Liver (tissue), 9 donors: ENCODE results near the gene NFIL3. TPM values are rescaled to one million over a fixed set of nuclear protein-coding genes. Genes with fewer than 3 reads are reported as not detected.

Experiments
- DNase-seq: peaks from one replicate; pipeline ENCODE4 v3.0.0-alpha.2; 2017; ENCODE audit warnings: low spot score
- H3K27ac ChIP-seq, 2 donors: one replicate each; pipeline ENCODE4 v1.7.0; 2013; ENCODE audit warnings: inconsistent platforms in 2 of 2, low read length in 2 of 2, control low read depth in 1 of 2, low read depth in 1 of 2, mild to moderate bottlenecking in 1 of 2
- H3K27me3 ChIP-seq, 4 donors: one replicate each; pipeline versions ENCODE4 v1.6.1 to v1.7.0; 2013; ENCODE audit warnings: low read length in 3 of 4, inconsistent platforms in 1 of 4, mild to moderate bottlenecking in 1 of 4, moderate library complexity in 1 of 4; ENCODE audit not compliant: control insufficient read depth in 4 of 4, insufficient read depth in 4 of 4
- H3K36me3 ChIP-seq, 4 donors: one replicate each; pipeline versions ENCODE4 v1.6.1 to v1.7.0; 2013; ENCODE audit warnings: low read length in 3 of 4, mild to moderate bottlenecking in 3 of 4, low read depth in 1 of 4, moderate library complexity in 1 of 4; ENCODE audit not compliant: control insufficient read depth in 4 of 4, insufficient read depth in 3 of 4
- H3K4me1 ChIP-seq, 4 donors: one replicate each; pipeline versions ENCODE4 v1.6.1 to v1.7.0; 2013; ENCODE audit warnings: low read length in 3 of 4, mild to moderate bottlenecking in 3 of 4, moderate library complexity in 1 of 4; ENCODE audit not compliant: control insufficient read depth in 4 of 4, insufficient read depth in 4 of 4
- H3K4me3 ChIP-seq, 3 donors: one replicate each; pipeline versions ENCODE4 v1.6.1 to v1.7.0; 2013; ENCODE audit warnings: low read length in 3 of 3, control low read depth in 1 of 3, low read depth in 1 of 3, mild to moderate bottlenecking in 1 of 3
- H3K9ac ChIP-seq, 2 donors: one replicate each; pipeline ENCODE4 v1.7.0; 2013; ENCODE audit warnings: low read length in 2 of 2, mild to moderate bottlenecking in 2 of 2, moderate library complexity in 2 of 2, control low read depth in 1 of 2, low read depth in 1 of 2
- H3K9me3 ChIP-seq, 4 donors: one replicate each; pipeline versions ENCODE4 v1.6.1 to v1.7.0; 2013; ENCODE audit warnings: low read length in 3 of 4; ENCODE audit not compliant: control insufficient read depth in 4 of 4
- ATF3 ChIP-seq: IDR thresholded peaks from 2 replicates; pipeline ENCODE4 v1.6.1; 2016; ENCODE audit warnings: antibody characterized with exemption
- EGR1 ChIP-seq, 2 donors: IDR thresholded peaks; 2 replicates each; pipeline ENCODE4 v1.6.1; 2016 to 2018; ENCODE audit warnings: antibody characterized with exemption in 2 of 2, low read depth in 2 of 2
- FOXA1 ChIP-seq: IDR thresholded peaks from 2 replicates; pipeline ENCODE4 v1.6.1; 2016; ENCODE audit warnings: antibody characterized with exemption
- FOXA2 ChIP-seq: IDR thresholded peaks from 2 replicates; pipeline ENCODE4 v1.6.1; 2016; ENCODE audit warnings: antibody characterized with exemption
- GABPA ChIP-seq, 2 donors: IDR thresholded peaks in 1 of 2; conservative IDR thresholded peaks in 1 of 2; 2 replicates each; pipeline ENCODE4 v1.6.1; 2016; ENCODE audit warnings: antibody characterized with exemption in 2 of 2, mild to moderate bottlenecking in 1 of 2, moderate library complexity in 1 of 2
- HNF4G ChIP-seq: IDR thresholded peaks from 2 replicates; pipeline ENCODE4 v1.6.1; 2016; ENCODE audit warnings: antibody characterized with exemption
- NR2F2 ChIP-seq: IDR thresholded peaks from 2 replicates; pipeline ENCODE4 v1.6.1; 2016; ENCODE audit warnings: antibody characterized with exemption
- RAD21 ChIP-seq, 2 donors: IDR thresholded peaks; 2 replicates each; pipeline ENCODE4 v1.6.1; 2016; ENCODE audit warnings: antibody characterized with exemption in 2 of 2, mild to moderate bottlenecking in 2 of 2
- SP1 ChIP-seq: IDR thresholded peaks from 2 replicates; pipeline ENCODE4 v1.6.1; 2018; ENCODE audit warnings: antibody characterized with exemption, mild to moderate bottlenecking
- YY1 ChIP-seq: IDR thresholded peaks from 2 replicates; pipeline ENCODE4 v1.6.1; 2016; ENCODE audit warnings: antibody characterized with exemption, mild to moderate bottlenecking
- WGBS: extraction: QIAGEN DNeasy Blood & Tissue Kit; methylation state at CpG from one replicate; pipeline ENCODE4 v1.1.7; 2013; 5-methylcytosine and 5-hydroxymethylcytosine counted together
- polyA plus RNA-seq, 2 donors: library from polyadenylated mRNA; stranded (reverse) in 1 of 2; unstranded in 1 of 2; fragments of 200-250 nt in 1 of 2; fragments of >200 nt in 1 of 2; fragmentation: Nextera tagmentation in 1 of 2; extraction: Ambion mirVana in 1 of 2; gene quantifications; one replicate each; pipeline versions ENCODE4 v1.2.1 to v1.2.3, GENCODE V29; 2013 to 2015
- total RNA-seq, 2 donors: library from RNA; depleted of rRNA; stranded (reverse); fragments of >200 nt; gene quantifications; one replicate each; pipeline ENCODE4 v1.2.3, GENCODE V29; 2014
- TF ChIP-seq, protein P1 (sequence below): IDR thresholded peaks from 2 replicates; pipeline ENCODE4 v1.6.1; 2016; ENCODE audit warnings: antibody characterized with exemption
- TF ChIP-seq, protein P2 (sequence below): fragments of 150-350 bp; IDR thresholded peaks from 2 replicates; pipeline ENCODE4 v1.5.1; 2017; ENCODE audit warnings: improper control_type of control experiment, low read depth, low read length; ENCODE audit not compliant: missing input control
- donor health status: healthy.
- donor health status: healthy.
- donor health status: healthy.
- donor health status: healthy.
- donor health status: healthy.

The NFIL3 gene
- total and polyA plus RNA-seq, 4 donors, result 6.6 to 20.2 (median 8.5) TPM

DNA sequence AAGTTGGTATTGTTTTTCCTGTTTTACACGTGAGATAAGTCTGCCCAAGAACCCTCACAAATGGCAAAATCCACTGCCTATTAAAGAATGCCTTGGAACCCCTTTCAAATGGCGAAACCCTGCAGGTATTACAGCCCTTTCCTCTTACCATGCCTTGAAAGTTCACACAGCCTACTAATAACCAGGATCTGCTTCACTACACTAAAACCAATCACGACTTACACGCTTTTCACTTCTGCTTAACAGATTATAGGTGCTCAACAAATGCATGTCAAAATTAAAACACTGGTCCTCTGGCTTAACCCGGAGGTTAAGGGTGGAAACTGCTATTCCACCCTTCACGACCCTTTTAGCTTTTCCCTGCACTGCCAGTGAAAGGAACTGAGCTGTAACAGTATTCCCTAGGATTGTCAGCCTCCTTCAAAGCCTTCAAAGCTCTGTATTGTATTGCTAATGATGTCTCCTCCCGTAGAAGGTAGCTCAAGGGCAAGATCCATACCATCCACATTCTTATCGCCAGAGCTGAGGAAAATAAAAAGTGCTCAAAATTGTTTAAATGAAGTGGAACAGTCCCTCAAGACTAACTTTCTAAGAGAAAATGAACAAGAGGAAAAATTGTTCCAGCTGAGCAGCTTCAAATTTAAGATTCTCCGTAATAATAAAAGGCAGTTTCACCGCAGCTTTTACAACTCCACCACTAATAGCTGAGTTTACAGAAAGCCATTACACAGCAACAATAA lies 62.9 kb downstream of the NFIL3 start:
- Histone ChIP-seq H3K4me3 (peak overlapping the region; percentile 80 to 90 (median 86)), H3K9me3 (no peaks in the 10 kb centered on the region), H3K4me1 (peaks cover 0 to 26% (median 15%) of the 10 kb centered on the region in 4 donors), H3K9ac (peak overlapping the region; percentile 55 to 86), H3K36me3 (peaks cover 0 to 3% (median 0%) of the 10 kb centered on the region in 4 donors), H3K27me3 (no peaks in the 10 kb centered on the region), H3K27ac (peak overlapping the region; percentile 91 to 94)
- TF ChIP-seq EGR1 (IDR thresholded peaks at IDR 0.05; ENCODE audit: low read depth in 2 of 2), result no peak
- WGBS, result 27% methylated on average over 10 of the region's 10 CpGs
- DNase-seq, result no peak

DNA sequence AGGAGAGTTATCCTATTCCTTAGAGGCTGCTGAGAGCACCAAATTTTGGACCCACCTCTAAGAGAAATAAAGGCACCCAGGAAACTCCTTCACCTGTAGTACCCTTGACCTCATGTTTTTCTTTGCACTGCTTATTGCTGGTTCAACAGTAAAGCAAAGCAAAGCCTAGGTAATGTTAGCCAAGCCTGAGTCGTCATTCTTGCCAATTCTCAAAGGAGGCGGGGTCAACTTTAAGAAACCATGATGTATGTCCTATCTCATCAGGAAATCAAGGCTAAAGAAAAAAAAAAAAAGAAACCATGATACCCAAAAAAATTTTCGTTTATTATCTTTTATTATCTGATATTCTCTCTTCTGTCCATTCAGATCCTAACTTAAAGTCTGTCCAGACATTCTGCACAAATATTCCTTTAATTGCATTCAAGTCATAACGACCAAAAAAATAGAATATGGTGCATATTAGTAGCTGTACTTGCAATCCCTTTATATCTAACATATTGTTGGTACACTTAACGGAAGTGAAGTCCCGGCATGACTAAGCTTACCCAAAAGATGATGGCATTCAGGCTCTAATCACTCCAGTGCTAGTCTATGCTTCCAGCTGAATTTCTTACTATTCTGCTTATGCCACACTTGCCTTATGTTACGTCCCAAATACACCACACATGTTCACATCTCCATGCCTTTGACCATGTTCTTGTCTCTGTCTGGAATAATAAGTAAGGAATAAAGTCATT lies 63.7 kb downstream of the NFIL3 start:
- TF ChIP-seq FOXA1 (no peak), HNF4G (no peak), EGR1 (IDR thresholded peaks at IDR 0.05; ENCODE audit: low read depth in 2 of 2) (no peak), FOXA2 (no peak)
- DNase-seq, result no peak
- Histone ChIP-seq H3K27ac (no peak overlapping the region), H3K9ac (peak overlapping the region in 1 of 2 donors; percentile 55), H3K9me3 (no peaks in the 10 kb centered on the region), H3K36me3 (peaks cover 0 to 8% (median 0%) of the 10 kb centered on the region in 4 donors), H3K27me3 (no peaks in the 10 kb centered on the region), H3K4me3 (peak overlapping the region; percentile 80 to 90 (median 86)), H3K4me1 (peaks cover 0 to 26% (median 15%) of the 10 kb centered on the region in 4 donors)
- WGBS, result 74% methylated on average over 7 of the region's 7 CpGs

- H3K27me3 ChIP-seq, result no peaks in the 10 kb centered on the region
- DNase-seq, result no peak
- no peak overlapping the region for H3K4me3 ChIP-seq
- H3K9me3 ChIP-seq, result no peaks in the 10 kb centered on the region
- 84% methylated on average over 2 of the region's 2 CpGs for WGBS
- TF ChIP-seq, protein P1, sequence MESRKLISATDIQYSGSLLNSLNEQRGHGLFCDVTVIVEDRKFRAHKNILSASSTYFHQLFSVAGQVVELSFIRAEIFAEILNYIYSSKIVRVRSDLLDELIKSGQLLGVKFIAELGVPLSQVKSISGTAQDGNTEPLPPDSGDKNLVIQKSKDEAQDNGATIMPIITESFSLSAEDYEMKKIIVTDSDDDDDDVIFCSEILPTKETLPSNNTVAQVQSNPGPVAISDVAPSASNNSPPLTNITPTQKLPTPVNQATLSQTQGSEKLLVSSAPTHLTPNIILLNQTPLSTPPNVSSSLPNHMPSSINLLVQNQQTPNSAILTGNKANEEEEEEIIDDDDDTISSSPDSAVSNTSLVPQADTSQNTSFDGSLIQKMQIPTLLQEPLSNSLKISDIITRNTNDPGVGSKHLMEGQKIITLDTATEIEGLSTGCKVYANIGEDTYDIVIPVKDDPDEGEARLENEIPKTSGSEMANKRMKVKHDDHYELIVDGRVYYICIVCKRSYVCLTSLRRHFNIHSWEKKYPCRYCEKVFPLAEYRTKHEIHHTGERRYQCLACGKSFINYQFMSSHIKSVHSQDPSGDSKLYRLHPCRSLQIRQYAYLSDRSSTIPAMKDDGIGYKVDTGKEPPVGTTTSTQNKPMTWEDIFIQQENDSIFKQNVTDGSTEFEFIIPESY, result no peak
- TF ChIP-seq NR2F2, result no peak
- no peak for TF ChIP-seq ATF3
- TF ChIP-seq, protein P2, sequence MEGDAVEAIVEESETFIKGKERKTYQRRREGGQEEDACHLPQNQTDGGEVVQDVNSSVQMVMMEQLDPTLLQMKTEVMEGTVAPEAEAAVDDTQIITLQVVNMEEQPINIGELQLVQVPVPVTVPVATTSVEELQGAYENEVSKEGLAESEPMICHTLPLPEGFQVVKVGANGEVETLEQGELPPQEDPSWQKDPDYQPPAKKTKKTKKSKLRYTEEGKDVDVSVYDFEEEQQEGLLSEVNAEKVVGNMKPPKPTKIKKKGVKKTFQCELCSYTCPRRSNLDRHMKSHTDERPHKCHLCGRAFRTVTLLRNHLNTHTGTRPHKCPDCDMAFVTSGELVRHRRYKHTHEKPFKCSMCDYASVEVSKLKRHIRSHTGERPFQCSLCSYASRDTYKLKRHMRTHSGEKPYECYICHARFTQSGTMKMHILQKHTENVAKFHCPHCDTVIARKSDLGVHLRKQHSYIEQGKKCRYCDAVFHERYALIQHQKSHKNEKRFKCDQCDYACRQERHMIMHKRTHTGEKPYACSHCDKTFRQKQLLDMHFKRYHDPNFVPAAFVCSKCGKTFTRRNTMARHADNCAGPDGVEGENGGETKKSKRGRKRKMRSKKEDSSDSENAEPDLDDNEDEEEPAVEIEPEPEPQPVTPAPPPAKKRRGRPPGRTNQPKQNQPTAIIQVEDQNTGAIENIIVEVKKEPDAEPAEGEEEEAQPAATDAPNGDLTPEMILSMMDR, result no peak
- TF ChIP-seq YY1, result no peak
- TF ChIP-seq HNF4G, result no peak
- TF ChIP-seq GABPA (IDR thresholded peaks at IDR 0.05 in 1 of 2, conservative IDR thresholded peaks at IDR 0.05 in 1 of 2), result no peak
- no peak for TF ChIP-seq RAD21 (IDR thresholded peaks at IDR 0.05)
- no peak for TF ChIP-seq SP1
- TF ChIP-seq FOXA1, result no peak
- TF ChIP-seq FOXA2, result no peak
- TF ChIP-seq EGR1 (IDR thresholded peaks at IDR 0.05; ENCODE audit: low read depth in 2 of 2), result no peak
- no peak overlapping the region for H3K27ac ChIP-seq
- H3K36me3 ChIP-seq, result peaks cover 0 to 8% (median 3%) of the 10 kb centered on the region in 4 donors
- no peak overlapping the region for H3K9ac ChIP-seq
- peaks cover 0 to 26% (median 15%) of the 10 kb centered on the region in 4 donors for H3K4me1 ChIP-seq
Observed at GRCh38 chr9:91359083-91359482, 64.5 kb downstream of the NFIL3 start.

Other genes with a start within 250 kb of the NFIL3 start
- 10 to 100 TPM; 20.2 to 30.0 TPM for gene AUH, start 61.9 kb downstream of the NFIL3 start, total RNA-seq
- gene AUH, start 61.9 kb downstream of the NFIL3 start, polyA plus RNA-seq, result 10 to 100 TPM; 12.1 to 29.7 TPM